Measurements from ENCODE around the gene CLEC3B. TPM values are rescaled to one million over a fixed set of nuclear protein-coding genes. Genes with fewer than 3 reads are reported as not detected.

The CLEC3B gene
- total RNA-seq, 1 experiment from 2014 or later = not detected

DNA sequence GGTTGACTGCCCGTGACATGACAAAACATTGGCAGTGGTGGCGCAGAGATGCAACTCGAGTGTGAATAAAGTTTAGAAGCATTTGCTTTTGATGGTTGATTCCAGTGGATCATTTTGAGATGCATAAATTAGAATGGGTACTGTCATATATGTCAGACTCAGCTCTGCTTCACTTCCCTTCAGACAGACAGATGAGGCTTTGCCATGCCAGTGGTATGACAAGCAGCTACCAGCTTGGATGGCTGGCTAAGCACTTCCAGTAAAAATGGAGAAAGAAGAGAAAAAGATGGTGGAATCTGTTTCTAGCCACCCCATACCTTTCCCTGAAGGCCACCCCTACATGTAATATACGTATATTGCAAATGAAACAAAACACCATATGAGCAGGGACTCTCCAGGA, 13.5 kb upstream of the CLEC3B start:
- H3K36me3 ChIP-seq (ENCODE audit: low read depth) = no peaks in the 10 kb centered on the region
- no peaks in the 10 kb centered on the region for H3K9me2 ChIP-seq (ENCODE audit: insufficient read depth)
- H2AFZ ChIP-seq = no peak overlapping the region
- H3K27me3 ChIP-seq (ENCODE audit: insufficient read depth, low read depth) = no peaks in the 10 kb centered on the region
- ChIA-PET CTCF (no interaction called here), POLR2A (ENCODE audit: unreplicated experiment) (interaction anchor here (0.7 kb wide), 1 partner anchor 1068 kb away, joined by 4 read pairs; no protein-coding TSS in a partner anchor)
- TF ChIP-seq EZH2 (IDR thresholded peaks at IDR 0.05; ENCODE audit: low read depth) = no peak
- TF ChIP-seq, protein P1, sequence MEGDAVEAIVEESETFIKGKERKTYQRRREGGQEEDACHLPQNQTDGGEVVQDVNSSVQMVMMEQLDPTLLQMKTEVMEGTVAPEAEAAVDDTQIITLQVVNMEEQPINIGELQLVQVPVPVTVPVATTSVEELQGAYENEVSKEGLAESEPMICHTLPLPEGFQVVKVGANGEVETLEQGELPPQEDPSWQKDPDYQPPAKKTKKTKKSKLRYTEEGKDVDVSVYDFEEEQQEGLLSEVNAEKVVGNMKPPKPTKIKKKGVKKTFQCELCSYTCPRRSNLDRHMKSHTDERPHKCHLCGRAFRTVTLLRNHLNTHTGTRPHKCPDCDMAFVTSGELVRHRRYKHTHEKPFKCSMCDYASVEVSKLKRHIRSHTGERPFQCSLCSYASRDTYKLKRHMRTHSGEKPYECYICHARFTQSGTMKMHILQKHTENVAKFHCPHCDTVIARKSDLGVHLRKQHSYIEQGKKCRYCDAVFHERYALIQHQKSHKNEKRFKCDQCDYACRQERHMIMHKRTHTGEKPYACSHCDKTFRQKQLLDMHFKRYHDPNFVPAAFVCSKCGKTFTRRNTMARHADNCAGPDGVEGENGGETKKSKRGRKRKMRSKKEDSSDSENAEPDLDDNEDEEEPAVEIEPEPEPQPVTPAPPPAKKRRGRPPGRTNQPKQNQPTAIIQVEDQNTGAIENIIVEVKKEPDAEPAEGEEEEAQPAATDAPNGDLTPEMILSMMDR (conservative IDR thresholded peaks at IDR 0.05) = no peak
- H3F3A ChIP-seq (ENCODE audit: insufficient read depth, low read depth) = no peaks in the 10 kb centered on the region
- BruUV-seq (replicated peaks) = no TSS peak
- H3K9me3 ChIP-seq (ENCODE audit: insufficient read depth, low read depth) = no peaks in the 10 kb centered on the region
- H3K4me1 ChIP-seq (replicated peaks; ENCODE audit: insufficient read depth) = no peaks in the 10 kb centered on the region
- no peaks in the 10 kb centered on the region for H3K79me2 ChIP-seq (ENCODE audit: low read depth)
- no peaks in the 10 kb centered on the region for H4K20me1 ChIP-seq (ENCODE audit: insufficient read depth)
- no peak overlapping the region for H3K4me2 ChIP-seq
- H3K27ac ChIP-seq = no peak overlapping the region
- DNase-seq = no peak
- H3K4me3 ChIP-seq = no peak overlapping the region
- intact Hi-C loops (cut with micrococcal nuclease; ENCODE audit: unreplicated experiment) = no loop called here

GRCh38 chr3:45016916-45017315, 9.2 kb upstream of the CLEC3B start:
- H3K4me2 ChIP-seq = no peak overlapping the region
- H3K79me2 ChIP-seq (ENCODE audit: low read depth) = no peaks in the 10 kb centered on the region
- no peaks in the 10 kb centered on the region for H3K36me3 ChIP-seq (ENCODE audit: low read depth)
- H3K9me3 ChIP-seq (ENCODE audit: insufficient read depth, low read depth) = no peaks in the 10 kb centered on the region
- H3K9me2 ChIP-seq (ENCODE audit: insufficient read depth) = no peaks in the 10 kb centered on the region
- H3K4me1 ChIP-seq (replicated peaks; ENCODE audit: insufficient read depth) = no peaks in the 10 kb centered on the region
- no peaks in the 10 kb centered on the region for H3K27me3 ChIP-seq (ENCODE audit: insufficient read depth, low read depth)
- ChIA-PET POLR2A (ENCODE audit: unreplicated experiment) (interaction anchor here (0.7 kb wide), 1 partner anchor 82 kb away, joined by 13 read pairs; no protein-coding TSS in a partner anchor), CTCF (no interaction called here)
- BruUV-seq (replicated peaks) = no TSS peak
- no peaks in the 10 kb centered on the region for H4K20me1 ChIP-seq (ENCODE audit: insufficient read depth)
- H2AFZ ChIP-seq = no peak overlapping the region
- intact Hi-C loops (cut with micrococcal nuclease; ENCODE audit: unreplicated experiment) = no loop called here
- no peak for DNase-seq
- no peaks in the 10 kb centered on the region for H3F3A ChIP-seq (ENCODE audit: insufficient read depth, low read depth)
- H3K27ac ChIP-seq = no peak overlapping the region
- H3K4me3 ChIP-seq = no peak overlapping the region
- TF ChIP-seq, protein P1 (conservative IDR thresholded peaks at IDR 0.05) = no peak
- TF ChIP-seq EZH2 (IDR thresholded peaks at IDR 0.05; ENCODE audit: low read depth) = no peak

GRCh38 chr3:45017821-45018220, 8.3 kb upstream of the CLEC3B start:
- Histone ChIP-seq H4K20me1 (ENCODE audit: insufficient read depth) (no peaks in the 10 kb centered on the region), H3K27ac (no peak overlapping the region), H3K4me2 (no peak overlapping the region), H3K27me3 (ENCODE audit: insufficient read depth, low read depth) (no peaks in the 10 kb centered on the region), H2AFZ (no peak overlapping the region), H3K9me3 (ENCODE audit: insufficient read depth, low read depth) (no peaks in the 10 kb centered on the region), H3K4me1 (replicated peaks; ENCODE audit: insufficient read depth) (no peaks in the 10 kb centered on the region), H3K9me2 (ENCODE audit: insufficient read depth) (no peaks in the 10 kb centered on the region), H3F3A (ENCODE audit: insufficient read depth, low read depth) (no peaks in the 10 kb centered on the region), H3K79me2 (ENCODE audit: low read depth) (no peaks in the 10 kb centered on the region), H3K36me3 (ENCODE audit: low read depth) (no peaks in the 10 kb centered on the region), H3K4me3 (no peak overlapping the region)
- POLR2A ChIA-PET (ENCODE audit: unreplicated experiment) = no interaction called here
- intact Hi-C loops (cut with micrococcal nuclease; ENCODE audit: unreplicated experiment) = no loop called here
- CTCF ChIA-PET = no interaction called here
- TF ChIP-seq, protein P1 (conservative IDR thresholded peaks at IDR 0.05) = no peak
- no peak for TF ChIP-seq EZH2 (IDR thresholded peaks at IDR 0.05; ENCODE audit: low read depth)
- DNase-seq = no peak
- no TSS peak for BruUV-seq (replicated peaks)

Measured in PC-9 (cell line).